ENCODE data around the gene C1orf159.
A peak's percentile ranks its signal among the peaks of the same experiment; 100 is the strongest.

C1orf159 gene

GRCh38 chr1:1069056-1069710 lies 46.7 kb downstream of the C1orf159 start:
- Histone ChIP-seq H3K18ac (ENCODE audit: low read length) (peak overlapping the region; percentile 97), H3K27me3 (ENCODE audit: control insufficient read depth in 3 of 3, insufficient read depth in 3 of 3, low read depth in 1 of 3, low read length in 3 of 3) (peaks cover 2 to 77% (median 21%) of the 10 kb centered on the region in 3 experiments), H3K4me3 (ENCODE audit: low read length in 2 of 2) (peak overlapping the region; percentile 67 to 96), H3K4me1 (ENCODE audit: control insufficient read depth in 2 of 2, insufficient read depth in 1 of 2, low read depth in 1 of 2, low read length in 2 of 2) (peaks cover 18 to 20% of the 10 kb centered on the region in 2 donors), H3K27ac (replicated peaks; ENCODE audit: low read length) (peak overlapping the region; percentile 42), H3K4ac (ENCODE audit: low read length) (peak overlapping the region; percentile 84), H2BK15ac (ENCODE audit: low read length) (peak overlapping the region; percentile 98), H2BK12ac (ENCODE audit: low read length) (peak overlapping the region; percentile 98), H4K91ac (ENCODE audit: low read depth, low read length, poor library complexity) (peak overlapping the region; percentile 72), H3K4me2 (ENCODE audit: insufficient read depth, low read length, poor library complexity, severe bottlenecking) (peak overlapping the region; percentile 69), H2AFZ (ENCODE audit: low read length) (peak overlapping the region; percentile 97), H3K14ac (ENCODE audit: low read length) (peak overlapping the region; percentile 89), H3K9ac (ENCODE audit: low read depth, low read length, poor library complexity) (peak overlapping the region; percentile 88), H4K8ac (ENCODE audit: low read depth, low read length) (no peak overlapping the region), H2BK120ac (ENCODE audit: low read depth, low read length) (peak overlapping the region; percentile 96), H2BK5ac (ENCODE audit: low read length) (peak overlapping the region; percentile 93), H3K23ac (ENCODE audit: low read depth, low read length, poor library complexity) (peak overlapping the region; percentile 96), H2AK5ac (ENCODE audit: low read depth, low read length) (peak overlapping the region; percentile 100), H3K36me3 (replicated peaks in 1 of 2; ENCODE audit: control insufficient read depth in 2 of 2, insufficient read depth in 2 of 2, low read length in 2 of 2) (no peaks in the 10 kb centered on the region), H3K9me3 (replicated peaks in 1 of 2; ENCODE audit: control insufficient read depth in 2 of 2, insufficient read depth in 1 of 2, low read depth in 1 of 2, low read length in 2 of 2) (no peaks in the 10 kb centered on the region), H3K79me1 (ENCODE audit: low read depth, low read length) (peaks cover 5% of the 10 kb centered on the region)
- DNase-seq (ENCODE audit: low spot score) = peak; percentile 82
- no CpG with 5 or more reads among the region's 75 CpGs for WGBS, 2 donors (ENCODE audit: extremely low coverage in 2 of 2, insufficient read length in 2 of 2, insufficient replicate concordance in 1 of 2)

GRCh38 chr1:1068517-1069055 lies 47.3 kb downstream of the C1orf159 start:
- Histone ChIP-seq H3K4ac (ENCODE audit: low read length) (no peak overlapping the region), H3K9me3 (replicated peaks in 1 of 2; ENCODE audit: control insufficient read depth in 2 of 2, insufficient read depth in 1 of 2, low read depth in 1 of 2, low read length in 2 of 2) (no peaks in the 10 kb centered on the region), H3K79me1 (ENCODE audit: low read depth, low read length) (peaks cover 5% of the 10 kb centered on the region), H3K23ac (ENCODE audit: low read depth, low read length, poor library complexity) (no peak overlapping the region), H3K4me2 (ENCODE audit: insufficient read depth, low read length, poor library complexity, severe bottlenecking) (peak overlapping the region; percentile 69), H2BK12ac (ENCODE audit: low read length) (peak overlapping the region; percentile 58), H4K8ac (ENCODE audit: low read depth, low read length) (no peak overlapping the region), H3K9ac (ENCODE audit: low read depth, low read length, poor library complexity) (no peak overlapping the region), H2BK5ac (ENCODE audit: low read length) (no peak overlapping the region), H3K4me3 (ENCODE audit: low read length in 2 of 2) (peak overlapping the region in 1 of 2 donors; percentile 67), H3K4me1 (ENCODE audit: control insufficient read depth in 2 of 2, insufficient read depth in 1 of 2, low read depth in 1 of 2, low read length in 2 of 2) (peaks cover 23 to 26% of the 10 kb centered on the region in 2 donors), H3K27me3 (ENCODE audit: control insufficient read depth in 3 of 3, insufficient read depth in 3 of 3, low read depth in 1 of 3, low read length in 3 of 3) (peaks cover 2 to 73% (median 25%) of the 10 kb centered on the region in 3 experiments), H2BK15ac (ENCODE audit: low read length) (no peak overlapping the region), H4K91ac (ENCODE audit: low read depth, low read length, poor library complexity) (no peak overlapping the region), H3K14ac (ENCODE audit: low read length) (peak overlapping the region; percentile 38), H2AFZ (ENCODE audit: low read length) (peak overlapping the region; percentile 45), H3K36me3 (replicated peaks in 1 of 2; ENCODE audit: control insufficient read depth in 2 of 2, insufficient read depth in 2 of 2, low read length in 2 of 2) (no peaks in the 10 kb centered on the region), H2BK120ac (ENCODE audit: low read depth, low read length) (no peak overlapping the region), H3K18ac (ENCODE audit: low read length) (peak overlapping the region; percentile 85), H3K27ac (replicated peaks; ENCODE audit: low read length) (no peak overlapping the region), H2AK5ac (ENCODE audit: low read depth, low read length) (peak overlapping the region; percentile 94)
- no CpG with 5 or more reads among the region's 55 CpGs for WGBS, 2 donors (ENCODE audit: extremely low coverage in 2 of 2, insufficient read length in 2 of 2, insufficient replicate concordance in 1 of 2)
- no peak for DNase-seq (ENCODE audit: low spot score)

GRCh38 chr1:1067860-1068516 lies 47.9 kb downstream of the C1orf159 start:
- peaks cover 5% of the 10 kb centered on the region for H3K79me1 ChIP-seq (ENCODE audit: low read depth, low read length)
- peaks cover 2 to 73% (median 30%) of the 10 kb centered on the region in 3 experiments for H3K27me3 ChIP-seq (ENCODE audit: control insufficient read depth in 3 of 3, insufficient read depth in 3 of 3, low read depth in 1 of 3, low read length in 3 of 3)
- peak overlapping the region; percentile 58 for H2BK12ac ChIP-seq (ENCODE audit: low read length)
- H2AK5ac ChIP-seq (ENCODE audit: low read depth, low read length) = peak overlapping the region; percentile 94
- no peaks in the 10 kb centered on the region for H3K9me3 ChIP-seq (replicated peaks in 1 of 2; ENCODE audit: control insufficient read depth in 2 of 2, insufficient read depth in 1 of 2, low read depth in 1 of 2, low read length in 2 of 2)
- H2BK15ac ChIP-seq (ENCODE audit: low read length) = peak overlapping the region; percentile 71
- peak overlapping the region; percentile 85 for H3K18ac ChIP-seq (ENCODE audit: low read length)
- H2BK5ac ChIP-seq (ENCODE audit: low read length) = no peak overlapping the region
- H3K36me3 ChIP-seq (replicated peaks in 1 of 2; ENCODE audit: control insufficient read depth in 2 of 2, insufficient read depth in 2 of 2, low read length in 2 of 2) = no peaks in the 10 kb centered on the region
- no peak overlapping the region for H4K91ac ChIP-seq (ENCODE audit: low read depth, low read length, poor library complexity)
- H3K4me3 ChIP-seq (ENCODE audit: low read length in 2 of 2) = no peak overlapping the region
- WGBS, 2 donors (ENCODE audit: extremely low coverage in 2 of 2, insufficient read length in 2 of 2, insufficient replicate concordance in 1 of 2) = no CpG with 5 or more reads among the region's 32 CpGs
- H3K27ac ChIP-seq (replicated peaks; ENCODE audit: low read length) = no peak overlapping the region
- H3K4me2 ChIP-seq (ENCODE audit: insufficient read depth, low read length, poor library complexity, severe bottlenecking) = peak overlapping the region; percentile 69
- no peak overlapping the region for H3K4ac ChIP-seq (ENCODE audit: low read length)
- peaks cover 25 to 32% of the 10 kb centered on the region in 2 donors for H3K4me1 ChIP-seq (ENCODE audit: control insufficient read depth in 2 of 2, insufficient read depth in 1 of 2, low read depth in 1 of 2, low read length in 2 of 2)
- peak overlapping the region; percentile 60 for H3K9ac ChIP-seq (ENCODE audit: low read depth, low read length, poor library complexity)
- peak overlapping the region; percentile 91 for H3K23ac ChIP-seq (ENCODE audit: low read depth, low read length, poor library complexity)
- no peak for DNase-seq (ENCODE audit: low spot score)
- H2AFZ ChIP-seq (ENCODE audit: low read length) = peak overlapping the region; percentile 45
- peak overlapping the region; percentile 61 for H2BK120ac ChIP-seq (ENCODE audit: low read depth, low read length)
- H3K14ac ChIP-seq (ENCODE audit: low read length) = peak overlapping the region; percentile 89
- H4K8ac ChIP-seq (ENCODE audit: low read depth, low read length) = no peak overlapping the region
